ENCODE measurements around the gene NUP42.
"Not testable (repeated sequence)": the region's sequence is repeated elsewhere in the genome, so short reads cannot be mapped to it uniquely, and the experiment has no call there.

Gene NUP42

DNA sequence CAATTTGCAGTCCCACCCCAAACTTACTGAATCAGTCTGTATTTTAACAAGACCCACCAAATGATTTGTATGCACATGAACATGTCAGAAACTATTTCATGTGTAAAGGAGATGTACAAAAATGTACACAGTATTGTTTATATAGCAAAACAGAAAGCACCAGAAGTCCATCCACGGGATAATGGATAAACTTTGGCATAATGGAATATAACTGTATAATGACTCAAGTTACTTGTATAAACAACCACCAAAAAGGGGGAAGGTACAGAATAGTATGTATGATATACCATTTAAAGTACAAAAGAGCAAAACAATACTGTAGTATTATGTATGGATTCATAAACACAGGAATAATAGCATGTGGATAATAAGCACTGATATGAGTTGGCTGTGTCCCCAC is 22.4 kb downstream of the NUP42 start:
- no peak for DNase-seq (ENCODE audit: low read depth in 2 of 2)

GRCh38 chr7:23205577-23205908 is 23.7 kb downstream of the NUP42 start:
- no peak for DNase-seq (ENCODE audit: low read depth in 2 of 2)

DNA sequence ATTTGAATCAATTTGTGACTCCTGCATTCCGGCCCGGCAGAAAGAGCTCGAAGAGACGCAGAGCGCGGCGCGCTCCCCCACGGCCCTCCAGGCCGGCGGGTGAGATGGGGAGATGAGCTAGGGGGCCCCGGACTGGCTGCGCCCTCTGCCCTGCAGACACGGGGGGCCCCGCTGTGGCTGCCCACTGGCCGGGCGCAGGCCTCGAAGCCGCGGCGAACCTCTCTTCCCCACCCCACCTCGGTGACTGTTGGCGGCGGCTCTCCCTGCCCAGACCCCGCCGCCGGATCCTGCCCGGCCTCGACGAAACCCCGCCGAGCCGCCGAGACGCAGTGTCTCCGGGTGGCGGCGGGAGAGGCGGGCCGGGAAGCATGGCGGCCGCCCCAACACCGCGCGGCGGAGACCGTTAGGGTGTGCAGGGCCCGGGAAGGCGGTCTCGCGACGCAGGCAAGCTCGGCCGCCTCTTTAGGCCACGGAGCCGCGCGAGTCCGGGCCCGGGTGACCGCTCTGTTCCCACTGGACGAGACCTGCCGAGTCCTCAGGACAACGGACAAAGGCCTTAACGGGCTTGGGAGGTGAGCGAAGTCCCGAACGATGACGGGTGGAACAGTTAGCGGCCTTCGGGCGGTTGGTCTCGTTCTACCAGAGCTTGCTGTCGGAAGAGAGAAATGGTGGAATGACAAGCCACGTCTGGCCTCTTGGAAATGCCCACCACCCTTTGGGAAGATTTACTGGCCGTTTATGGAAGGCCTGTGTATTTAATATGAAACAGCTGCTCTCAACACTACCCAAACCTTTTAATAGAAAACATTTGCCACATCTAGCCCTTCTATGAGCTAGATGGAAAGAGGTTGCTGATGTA is 24.3 kb downstream of the NUP42 start:
- no peak for DNase-seq (ENCODE audit: low read depth in 2 of 2)

DNA sequence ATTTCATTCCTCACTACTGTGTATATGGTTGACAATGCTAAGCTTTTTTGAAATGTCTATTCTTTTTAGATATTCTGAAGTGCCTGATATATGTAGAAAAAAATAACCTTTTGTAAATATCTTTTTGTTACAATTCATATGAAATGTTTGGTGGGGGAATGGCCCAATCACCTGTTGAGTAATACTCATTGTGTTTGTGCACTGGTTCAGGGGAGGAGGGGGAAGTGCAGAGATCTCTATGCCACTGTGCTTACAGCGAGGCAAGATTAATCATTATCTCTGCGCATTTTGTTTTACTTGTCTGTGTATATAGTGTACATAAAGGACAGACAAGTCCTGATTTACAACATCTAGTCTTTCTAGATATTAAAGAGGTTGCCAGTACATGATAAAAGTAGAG is 25.2 kb downstream of the NUP42 start:
- DNase-seq (ENCODE audit: low read depth in 2 of 2), result no peak

DNA sequence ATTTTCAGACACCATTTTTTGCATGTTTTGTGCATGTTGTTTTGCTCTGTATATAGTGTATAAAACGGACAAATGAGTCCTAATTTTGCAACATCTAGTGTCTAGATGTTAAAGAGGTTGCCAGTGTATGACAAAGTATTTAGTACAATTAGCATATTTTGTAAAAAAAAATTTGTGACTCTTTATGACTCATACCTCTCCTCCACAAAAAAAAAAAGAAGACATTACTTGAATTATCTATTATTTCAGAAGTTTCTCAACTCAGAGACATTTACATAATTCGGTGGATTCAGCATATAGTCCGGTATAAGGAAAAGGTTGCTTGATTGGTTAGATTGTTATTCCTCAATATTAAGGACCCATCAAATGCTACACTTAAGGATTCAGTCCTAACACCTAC is 26.0 kb downstream of the NUP42 start:
- DNase-seq (ENCODE audit: low read depth in 2 of 2), result no peak

GRCh38 chr7:23208316-23208715 is 26.5 kb downstream of the NUP42 start:
- no peak for DNase-seq (ENCODE audit: low read depth in 2 of 2)

DNA sequence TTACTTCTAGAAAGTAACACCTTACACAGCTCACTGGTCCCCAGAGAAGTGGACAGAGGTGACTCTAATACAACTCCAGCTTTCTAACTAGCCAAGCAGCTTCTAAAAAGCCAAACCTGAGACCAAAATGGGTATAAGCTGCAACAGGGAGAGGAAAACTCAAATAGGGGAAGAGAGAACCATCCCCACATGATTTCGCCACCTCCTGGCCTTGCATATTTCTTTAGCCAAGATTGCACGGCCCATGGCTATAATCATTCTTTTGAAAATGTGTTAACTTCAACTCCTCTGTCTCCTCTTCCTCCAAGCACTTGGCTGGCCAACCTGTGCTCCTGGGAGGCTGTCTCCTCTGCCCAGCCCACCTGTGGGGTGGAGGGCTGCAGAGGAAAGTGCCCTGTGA is 28.7 kb downstream of the NUP42 start:
- DNase-seq (ENCODE audit: low read depth in 2 of 2), result no peak

DNA sequence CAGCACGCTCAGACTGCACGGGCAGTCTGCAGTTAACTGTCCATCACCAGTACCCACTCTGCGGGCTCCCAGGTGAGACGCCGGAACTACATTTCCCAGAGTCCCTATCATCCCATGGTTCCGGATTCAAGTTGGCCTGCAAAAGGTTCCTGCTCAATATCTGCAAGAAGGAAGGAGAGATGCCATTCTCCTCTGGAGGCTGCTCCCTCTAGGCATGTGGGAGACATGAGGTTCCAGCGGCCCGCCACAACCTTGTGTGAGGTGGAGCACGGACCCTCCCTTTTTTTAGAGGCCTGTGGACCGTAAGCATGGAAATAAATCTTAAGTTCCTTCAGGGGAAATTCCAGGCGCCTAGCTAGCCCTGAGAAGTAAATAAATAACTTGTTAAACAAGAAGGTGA is 29.7 kb downstream of the NUP42 start:
- no peak for DNase-seq (ENCODE audit: low read depth in 2 of 2)

- no peak for DNase-seq (ENCODE audit: low read depth in 2 of 2)
Observed at GRCh38 chr7:23212395-23212794, 30.5 kb downstream of the NUP42 start.

- no peak for DNase-seq (ENCODE audit: low read depth in 2 of 2)
Observed at GRCh38 chr7:23212841-23213240, 31.0 kb downstream of the NUP42 start.

- no peak for DNase-seq (ENCODE audit: low read depth in 2 of 2)
Observed at GRCh38 chr7:23213755-23214154, 31.9 kb downstream of the NUP42 start.

GRCh38 chr7:23214423-23214822 is 32.6 kb downstream of the NUP42 start:
- no peak for DNase-seq (ENCODE audit: low read depth in 2 of 2)

DNA sequence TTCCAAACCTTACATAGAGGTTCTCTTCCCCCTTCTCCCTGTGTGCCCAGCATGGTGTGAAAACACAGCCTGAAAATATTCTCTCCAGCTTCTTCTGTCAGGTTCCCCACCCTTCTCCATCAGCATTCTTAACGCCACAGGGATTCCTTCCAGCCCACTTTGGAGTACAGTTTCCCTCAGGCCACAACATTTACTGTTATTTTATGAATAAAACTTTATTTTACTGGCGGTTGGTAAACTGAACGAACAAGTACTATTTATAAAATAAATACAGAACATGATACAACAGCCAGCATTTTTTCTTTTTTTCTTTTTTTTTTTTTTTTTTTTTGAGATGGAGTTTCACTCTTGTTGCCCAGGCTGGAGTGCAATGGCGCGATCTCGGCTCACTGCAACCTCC is 33.1 kb downstream of the NUP42 start:
- DNase-seq (ENCODE audit: low read depth in 2 of 2), result no peak

GRCh38 chr7:23216021-23216420 is 34.2 kb downstream of the NUP42 start:
- DNase-seq (ENCODE audit: low read depth in 2 of 2), result no peak

GRCh38 chr7:23218196-23218595 is 36.3 kb downstream of the NUP42 start:
- no peak for DNase-seq (ENCODE audit: low read depth in 2 of 2)

- no peak for DNase-seq (ENCODE audit: low read depth in 2 of 2)
Observed at GRCh38 chr7:23220690-23221305, 39.0 kb downstream of the NUP42 start.

- DNase-seq (ENCODE audit: low read depth in 2 of 2), result no peak
Observed at GRCh38 chr7:23222439-23223030, 40.7 kb downstream of the NUP42 start.

DNA sequence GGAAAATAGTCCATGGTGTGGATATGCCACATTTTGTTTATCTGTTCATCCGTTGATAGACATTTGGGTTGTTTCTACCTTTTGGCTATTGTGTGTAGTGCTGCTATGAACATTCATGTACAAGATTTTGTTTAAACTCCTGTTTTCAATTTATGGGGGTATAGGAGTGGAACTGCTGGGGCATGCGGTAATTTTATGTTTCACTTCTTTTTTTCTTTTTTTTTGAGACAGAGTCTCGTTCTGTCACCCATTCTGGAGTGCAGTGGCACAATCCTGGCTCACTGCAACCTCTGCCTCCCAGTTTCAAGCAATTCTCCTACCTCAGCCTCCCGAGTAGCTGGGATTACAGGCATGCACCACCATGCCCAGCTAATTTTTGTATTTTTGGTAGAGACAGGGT is 42.5 kb downstream of the NUP42 start:
- DNase-seq (ENCODE audit: low read depth in 2 of 2), result not testable (repeated sequence)

DNA sequence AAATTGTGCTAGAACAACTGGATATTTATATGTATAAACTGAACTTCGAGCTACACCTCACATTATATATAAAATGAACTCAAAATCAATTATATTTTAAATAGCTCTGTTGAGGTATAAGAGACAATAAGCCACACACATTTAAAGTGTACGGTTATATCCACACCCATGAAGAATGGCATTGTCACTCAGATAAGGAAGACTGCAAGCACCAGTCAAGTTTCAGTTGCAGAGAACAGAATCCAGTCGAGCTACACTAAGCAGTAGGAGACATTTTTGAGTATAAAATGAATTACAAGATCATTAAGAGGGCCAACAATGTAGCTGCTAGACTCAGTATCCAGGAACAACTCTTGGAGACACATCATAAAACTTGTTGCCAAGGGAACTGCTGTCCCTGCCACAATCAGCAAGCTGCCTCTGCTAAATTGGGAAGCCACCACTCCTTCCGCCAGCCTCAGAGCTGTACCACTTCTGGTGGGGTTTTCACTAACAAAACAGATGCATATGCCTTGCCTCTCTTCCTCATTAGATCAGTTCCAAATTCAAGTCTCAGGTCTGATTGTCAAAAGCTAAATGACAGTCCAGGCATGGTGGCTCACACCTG is 45.1 kb downstream of the NUP42 start:
- DNase-seq (ENCODE audit: low read depth in 2 of 2), result no peak

DNA sequence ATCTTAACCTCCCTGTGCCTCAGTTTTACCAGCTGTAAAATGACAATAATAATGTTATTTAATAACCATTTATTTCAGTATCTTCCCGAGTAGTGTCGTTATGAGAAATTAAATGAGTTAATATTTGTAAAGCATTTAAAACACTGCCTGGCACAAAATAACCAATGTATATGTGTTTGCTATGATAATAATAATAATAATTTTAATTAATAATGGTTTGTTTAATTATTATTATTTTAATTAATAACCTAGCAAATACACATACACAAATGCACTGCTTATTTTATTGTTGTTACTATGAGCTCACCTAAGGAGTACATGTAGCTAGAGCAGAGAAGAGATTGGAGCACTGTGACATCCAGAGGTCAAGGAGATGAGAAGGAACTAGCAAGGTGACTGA is 46.6 kb downstream of the NUP42 start:
- no peak for DNase-seq (ENCODE audit: low read depth in 2 of 2)

GRCh38 chr7:23230641-23231101 is 48.8 kb downstream of the NUP42 start:
- DNase-seq (ENCODE audit: low read depth in 2 of 2), result no peak

DNA sequence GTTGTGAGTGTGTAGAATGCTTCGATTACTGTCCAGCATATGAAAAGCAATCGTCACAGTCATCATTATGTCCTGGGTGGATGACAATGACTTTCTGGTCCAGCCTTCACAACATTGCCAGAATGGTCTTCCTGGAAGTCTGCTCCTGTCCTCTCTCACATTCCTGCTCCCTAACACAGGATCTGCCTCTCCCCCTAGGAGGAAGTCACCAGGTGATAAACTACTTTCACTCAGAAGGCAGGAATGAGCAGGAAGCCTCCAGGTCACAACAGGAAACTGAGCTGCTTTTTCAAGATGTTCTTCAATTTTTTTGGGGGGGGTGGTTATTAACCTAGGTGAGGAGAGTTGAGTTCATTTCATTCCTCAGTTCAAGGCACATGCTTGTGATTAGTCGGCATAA is 51.1 kb downstream of the NUP42 start:
- DNase-seq (ENCODE audit: low read depth in 2 of 2), result no peak
